Mucosa of descending colon (tissue), 3 donors: ENCODE results near the gene GORAB. TPM values are rescaled to one million over a fixed set of nuclear protein-coding genes. Genes with fewer than 3 reads are reported as not detected.

ENCODE experiments used
- ATAC-seq: fragments of 200-7000 bp; cut with Tn5 transposase; one replicate; pipeline ENCODE4 v1.9.1; 2020; ENCODE audit warnings: mild to moderate bottlenecking, moderate library complexity
- DNase-seq, 3 donors: peaks; one replicate each; pipeline ENCODE4 v3.0.0-alpha.2; 2020
- H3K36me3 ChIP-seq: fragments of 200-600 bp; one replicate; pipeline ENCODE4 v1.8.0; 2021; ENCODE audit warnings: low read depth, mild to moderate bottlenecking
- H3K4me1 ChIP-seq: fragments of 200-600 bp; one replicate; pipeline ENCODE4 v1.8.0; 2021; ENCODE audit warnings: low read depth, mild to moderate bottlenecking
- H3K4me3 ChIP-seq: fragments of 200-600 bp; one replicate; pipeline ENCODE4 v1.8.0; 2021; ENCODE audit warnings: mild to moderate bottlenecking
- H3K9me3 ChIP-seq: fragments of 200-600 bp; one replicate; pipeline ENCODE4 v1.8.0; 2021; ENCODE audit warnings: mild to moderate bottlenecking
- intact Hi-C, 2 donors: fragments of 100-400 bp; cut with DNase I in 1 of 2; cut with micrococcal nuclease in 1 of 2; formaldehyde crosslinking; loops; one replicate each; pipeline versions ENCODE4 v1.11.0 to v1.11.1; 2022; cut with DNase I, micrococcal nuclease
- total RNA-seq, 3 donors: library from RNA; stranded (reverse); fragmentation: NEBNext Ultra II Directional in 2 of 3; extraction: Animal tissue kit (Norgen Biotek cat#: 25700) in 2 of 3; gene quantifications; one replicate each; pipeline versions ENCODE4 v1.2.1 to v1.2.4, GENCODE V29; 2021 to 2023
- TF ChIP-seq, protein P1 (sequence below): fragments of 200-600 bp; IDR thresholded peaks from one replicate; pipeline ENCODE4 v1.8.0; 2022; ENCODE audit warnings: antibody characterized with exemption, mild to moderate bottlenecking
- donor health status: DM: no; HTN: no; CAD: no; lungs with moderate emphysema.
- donor health status: DM: no; HTN: no; CAD: no.
- donor health status: DM: no; HTN: yes; CAD: no.

The GORAB gene
- total RNA-seq, 3 donors from 2014 or later = 18.0 to 26.9 (median 20.7) TPM

DNA sequence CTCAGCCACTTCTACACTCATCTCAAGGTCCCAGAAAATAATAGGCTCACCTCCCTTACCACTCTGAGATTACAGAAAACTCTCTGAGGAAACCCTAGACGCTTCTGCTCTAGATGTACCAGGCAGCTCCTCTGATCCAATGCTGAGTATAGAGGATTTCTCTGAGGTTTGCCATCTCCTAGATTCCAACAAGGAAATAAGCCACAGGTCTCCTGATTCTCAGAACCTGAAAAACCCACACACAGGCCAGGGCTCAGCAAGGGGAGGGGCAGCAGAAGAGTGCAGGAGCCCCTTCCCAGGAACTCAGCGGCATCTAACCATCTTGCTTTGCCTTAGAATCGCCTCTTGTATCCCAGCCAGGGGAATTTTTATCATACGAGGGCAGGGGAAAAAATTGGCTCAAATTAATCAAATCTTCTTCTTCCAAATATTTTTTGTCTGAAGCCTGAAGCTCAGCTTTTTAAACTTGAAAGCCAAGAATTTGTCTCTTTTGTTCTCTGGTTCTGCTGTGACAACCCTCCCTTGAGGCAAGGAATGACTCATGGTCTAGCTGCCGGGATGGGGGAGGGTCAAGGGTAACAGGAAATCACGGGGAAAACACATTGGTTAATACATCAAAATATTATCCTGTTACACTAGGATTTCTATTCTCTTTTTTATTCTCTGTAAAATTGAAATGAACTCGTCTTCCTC, 30.8 kb downstream of the GORAB start:
- Histone ChIP-seq H3K9me3 (no peaks in the 10 kb centered on the region), H3K4me3 (no peak overlapping the region), H3K4me1 (no peaks in the 10 kb centered on the region), H3K36me3 (no peaks in the 10 kb centered on the region)
- TF ChIP-seq, protein P1, sequence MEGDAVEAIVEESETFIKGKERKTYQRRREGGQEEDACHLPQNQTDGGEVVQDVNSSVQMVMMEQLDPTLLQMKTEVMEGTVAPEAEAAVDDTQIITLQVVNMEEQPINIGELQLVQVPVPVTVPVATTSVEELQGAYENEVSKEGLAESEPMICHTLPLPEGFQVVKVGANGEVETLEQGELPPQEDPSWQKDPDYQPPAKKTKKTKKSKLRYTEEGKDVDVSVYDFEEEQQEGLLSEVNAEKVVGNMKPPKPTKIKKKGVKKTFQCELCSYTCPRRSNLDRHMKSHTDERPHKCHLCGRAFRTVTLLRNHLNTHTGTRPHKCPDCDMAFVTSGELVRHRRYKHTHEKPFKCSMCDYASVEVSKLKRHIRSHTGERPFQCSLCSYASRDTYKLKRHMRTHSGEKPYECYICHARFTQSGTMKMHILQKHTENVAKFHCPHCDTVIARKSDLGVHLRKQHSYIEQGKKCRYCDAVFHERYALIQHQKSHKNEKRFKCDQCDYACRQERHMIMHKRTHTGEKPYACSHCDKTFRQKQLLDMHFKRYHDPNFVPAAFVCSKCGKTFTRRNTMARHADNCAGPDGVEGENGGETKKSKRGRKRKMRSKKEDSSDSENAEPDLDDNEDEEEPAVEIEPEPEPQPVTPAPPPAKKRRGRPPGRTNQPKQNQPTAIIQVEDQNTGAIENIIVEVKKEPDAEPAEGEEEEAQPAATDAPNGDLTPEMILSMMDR = no peak
- intact Hi-C loops = no loop called here
- peak in 1 of 3 donors; percentile 12 for DNase-seq
- peak; percentile 50 for ATAC-seq

DNA sequence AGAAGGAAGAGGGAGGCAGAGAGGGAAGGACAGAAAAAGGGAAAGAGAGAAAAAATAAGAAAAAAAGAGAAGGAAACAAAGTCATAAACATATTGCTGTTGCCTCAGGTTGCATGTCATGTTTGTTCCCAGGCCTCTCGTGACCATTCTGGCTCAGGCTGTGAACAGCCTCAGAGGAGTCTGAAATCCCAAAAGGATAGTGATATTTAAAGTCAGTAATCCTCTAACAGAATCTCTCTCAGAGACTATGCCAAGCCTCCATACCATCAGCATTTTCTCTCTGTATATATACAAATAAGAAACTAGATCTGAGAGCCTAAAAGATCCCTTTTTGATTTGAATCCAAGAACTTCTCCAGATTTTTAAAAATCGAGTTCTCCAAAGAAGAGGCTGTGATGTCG, 35.2 kb downstream of the GORAB start:
- ATAC-seq = no peak
- TF ChIP-seq, protein P1 = no peak
- no peaks in the 10 kb centered on the region for H3K4me1 ChIP-seq
- DNase-seq = no peak
- intact Hi-C loops = no loop called here
- H3K9me3 ChIP-seq = no peaks in the 10 kb centered on the region
- no peak overlapping the region for H3K4me3 ChIP-seq
- H3K36me3 ChIP-seq = no peaks in the 10 kb centered on the region

DNA sequence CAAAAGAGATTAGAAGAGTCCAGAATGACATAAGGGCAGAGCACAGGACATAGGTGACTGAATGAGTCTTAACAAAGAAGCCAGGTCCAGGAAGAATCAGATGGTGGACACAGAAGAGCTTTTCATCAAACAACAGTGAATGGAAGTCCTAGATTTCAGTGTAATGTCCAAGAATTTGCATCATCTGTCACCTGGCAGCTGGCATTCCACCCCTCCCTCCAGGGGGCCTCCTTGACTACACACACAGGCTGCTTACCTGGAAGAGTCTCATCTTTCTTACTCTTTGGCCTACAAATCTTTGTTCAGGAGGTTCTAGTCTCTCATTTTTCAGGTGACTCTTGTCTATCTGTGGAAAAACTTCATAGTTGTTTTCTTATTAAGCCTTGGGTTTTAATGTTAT, 36.2 kb downstream of the GORAB start:
- no peak for DNase-seq
- intact Hi-C loops = no loop called here

DNA sequence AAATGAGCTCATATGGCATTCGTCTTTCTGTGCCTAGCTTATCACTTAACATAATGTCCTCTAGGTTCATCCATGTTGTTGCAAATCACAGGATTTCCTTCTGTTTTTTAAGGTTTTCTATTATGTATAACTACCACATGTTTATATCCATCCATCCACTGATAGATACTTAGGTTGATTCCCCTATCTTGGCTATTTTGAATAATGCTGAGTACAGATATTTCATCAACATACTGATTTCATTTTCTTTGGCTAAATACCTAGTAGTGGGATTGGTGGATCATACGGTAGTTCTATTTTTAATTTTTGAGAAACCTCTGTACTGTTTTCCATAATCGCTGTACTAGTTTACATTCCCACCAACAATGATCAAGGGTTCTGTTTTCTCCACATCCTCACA, 45.0 kb downstream of the GORAB start:
- Histone ChIP-seq H3K4me3 (no peak overlapping the region), H3K9me3 (no peaks in the 10 kb centered on the region), H3K4me1 (no peaks in the 10 kb centered on the region), H3K36me3 (no peaks in the 10 kb centered on the region)
- TF ChIP-seq, protein P1 = no peak
- no peak for ATAC-seq
- DNase-seq = no peak
- intact Hi-C loops = no loop called here

More for the DNA sequence above, 36.2 kb downstream of the GORAB start:
- Histone ChIP-seq H3K4me3 (no peak overlapping the region), H3K36me3 (no peaks in the 10 kb centered on the region), H3K4me1 (no peaks in the 10 kb centered on the region), H3K9me3 (no peaks in the 10 kb centered on the region)
- ATAC-seq = no peak
- TF ChIP-seq, protein P1 = no peak

DNA sequence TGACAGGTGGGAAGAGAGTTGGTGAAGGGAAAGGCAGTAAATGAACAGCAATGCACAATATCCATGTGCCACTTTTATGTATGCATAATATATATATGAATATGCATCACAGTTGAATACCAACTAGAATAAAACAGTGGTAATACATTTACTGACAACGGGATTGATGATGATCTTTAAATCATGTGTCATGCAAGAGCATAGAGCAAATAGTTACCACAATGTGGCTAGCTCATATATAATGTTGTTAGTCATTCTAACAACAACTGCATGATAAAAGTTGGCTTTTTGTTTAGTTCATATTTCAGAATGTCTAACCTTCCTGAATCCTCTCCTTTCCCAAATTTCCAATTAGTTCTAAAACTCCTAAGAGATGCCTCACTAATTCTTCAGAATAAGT, 46.4 kb downstream of the GORAB start:
- DNase-seq = no peak
- TF ChIP-seq, protein P1 = no peak
- Histone ChIP-seq H3K36me3 (no peaks in the 10 kb centered on the region), H3K4me3 (no peak overlapping the region), H3K4me1 (no peaks in the 10 kb centered on the region), H3K9me3 (no peaks in the 10 kb centered on the region)
- no peak for ATAC-seq
- intact Hi-C loops = no loop called here
